ENCODE results near the gene SH2B3.
"Not testable (repeated sequence)": the region's sequence is repeated elsewhere in the genome, so short reads cannot be mapped to it uniquely, and the experiment has no call there.

Gene SH2B3

GRCh38 chr12:111387747-111388323 lies 17.9 kb upstream of the SH2B3 start:
- DNase-seq: no peak

DNA sequence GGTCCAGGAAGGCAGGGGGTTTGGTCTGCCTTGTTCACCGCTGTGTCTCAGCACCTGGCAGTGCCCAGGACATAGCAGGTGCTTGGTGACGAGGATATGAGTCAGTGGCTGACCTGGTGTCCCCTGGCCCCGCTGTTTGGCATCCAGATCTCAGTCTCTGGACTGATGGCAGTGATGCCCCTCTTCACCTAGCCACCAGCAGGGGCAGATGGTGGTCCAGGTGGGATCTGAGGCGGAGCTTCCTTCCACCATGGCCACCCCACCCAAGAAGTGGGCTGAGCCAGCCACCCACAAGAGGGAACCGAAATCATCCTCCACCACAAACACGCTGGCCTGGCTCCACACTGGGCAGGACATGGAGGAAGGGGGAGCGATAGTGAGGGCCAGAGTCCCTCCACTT lies 16.1 kb upstream of the SH2B3 start:
- DNase-seq: no peak

DNA sequence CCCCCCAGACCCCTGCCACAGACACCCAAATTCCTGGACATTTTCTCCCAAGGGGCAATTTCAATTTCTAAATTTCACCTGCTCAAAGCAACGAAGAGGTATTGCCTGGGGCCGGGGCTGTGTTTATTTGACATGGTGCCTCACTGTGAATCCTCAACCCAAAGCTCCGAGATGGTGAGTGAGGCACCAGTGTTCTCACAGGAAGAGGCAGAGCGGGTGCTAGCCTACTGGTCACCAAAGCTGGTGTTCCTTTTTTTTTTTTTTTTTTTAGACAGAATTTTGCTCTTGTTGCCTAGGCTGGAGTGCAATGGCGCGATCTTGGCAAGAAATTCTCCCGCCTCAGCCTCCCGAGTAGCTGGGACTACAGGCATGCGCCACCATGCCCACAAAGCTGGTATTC lies 14.8 kb upstream of the SH2B3 start:
- DNase-seq: no peak

DNA sequence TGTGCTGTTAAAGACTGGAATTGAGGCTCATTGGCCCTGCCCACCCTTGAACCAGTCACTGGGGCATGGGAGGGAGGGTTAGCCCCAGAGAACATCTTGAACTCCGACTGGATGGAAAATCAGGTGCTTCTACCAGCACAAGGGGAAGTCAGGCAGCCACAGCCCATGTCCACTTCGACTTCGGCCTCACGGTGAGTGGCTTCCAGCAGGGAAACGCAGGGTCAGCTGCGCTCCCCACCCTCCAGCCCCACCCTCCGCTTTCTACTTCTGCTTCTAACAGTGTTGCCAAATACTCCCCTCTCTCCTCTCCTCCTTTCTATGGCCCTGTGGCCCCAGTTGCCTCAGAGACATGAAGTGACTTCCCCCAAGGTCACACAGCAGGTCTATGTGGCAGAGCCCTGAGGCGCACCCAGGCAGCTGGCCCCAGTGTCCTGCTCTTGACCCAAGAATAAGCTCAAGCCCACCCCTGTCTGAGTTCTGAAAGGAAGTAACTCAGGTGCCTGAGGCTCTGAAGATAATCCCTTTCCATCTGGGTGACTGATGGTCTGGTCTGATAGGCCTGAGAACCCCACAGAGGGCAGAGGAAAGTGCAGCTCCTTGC lies 11.9 kb upstream of the SH2B3 start:
- DNase-seq: no peak

DNA sequence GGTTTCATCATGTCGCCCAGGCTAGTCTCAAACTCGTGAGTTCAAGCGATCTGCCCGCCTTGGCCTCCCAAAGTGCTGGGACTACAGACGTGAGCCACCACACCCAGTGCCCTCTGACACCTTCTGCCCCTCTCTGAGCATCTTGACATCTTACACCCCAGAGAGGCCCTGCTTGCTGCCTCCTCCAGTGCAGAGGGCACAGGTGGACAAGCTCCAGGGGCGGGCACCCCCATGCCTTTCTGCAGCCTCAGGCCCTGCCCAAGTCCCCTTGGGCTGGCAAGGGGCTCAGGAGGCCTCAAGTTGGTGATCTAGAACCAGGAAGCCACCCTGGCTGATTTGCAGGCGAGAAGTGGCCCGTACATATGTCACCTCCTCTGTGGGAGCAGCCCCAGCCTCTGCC lies 11.2 kb upstream of the SH2B3 start:
- DNase-seq: no peak

GRCh38 chr12:111395336-111396187 lies 10.2 kb upstream of the SH2B3 start:
- DNase-seq: no peak

DNA sequence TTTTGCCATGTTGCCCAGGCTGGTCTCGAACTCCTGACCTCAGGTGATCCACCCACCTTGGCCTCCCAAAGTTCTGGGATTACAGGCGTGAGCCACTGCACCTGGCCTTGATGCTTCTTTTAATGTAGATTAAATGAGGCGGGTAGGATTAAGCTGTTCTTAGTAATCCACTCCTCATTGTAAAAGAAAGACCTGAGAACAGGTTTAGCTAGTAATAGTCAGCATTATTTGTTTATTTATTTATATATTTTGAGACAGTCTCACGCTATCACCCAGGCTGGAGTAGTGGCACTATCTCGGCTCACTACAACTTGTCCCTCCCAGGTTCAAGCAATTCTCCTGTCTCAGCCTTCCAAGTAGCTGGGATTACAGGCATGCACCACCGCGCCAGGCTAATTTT lies 9.5 kb upstream of the SH2B3 start:
- not testable (repeated sequence) for DNase-seq

- peak; percentile 86 to 96 for DNase-seq
These were observed 8.8 kb upstream of the SH2B3 start for GRCh38 chr12:111396726-111397445.

DNA sequence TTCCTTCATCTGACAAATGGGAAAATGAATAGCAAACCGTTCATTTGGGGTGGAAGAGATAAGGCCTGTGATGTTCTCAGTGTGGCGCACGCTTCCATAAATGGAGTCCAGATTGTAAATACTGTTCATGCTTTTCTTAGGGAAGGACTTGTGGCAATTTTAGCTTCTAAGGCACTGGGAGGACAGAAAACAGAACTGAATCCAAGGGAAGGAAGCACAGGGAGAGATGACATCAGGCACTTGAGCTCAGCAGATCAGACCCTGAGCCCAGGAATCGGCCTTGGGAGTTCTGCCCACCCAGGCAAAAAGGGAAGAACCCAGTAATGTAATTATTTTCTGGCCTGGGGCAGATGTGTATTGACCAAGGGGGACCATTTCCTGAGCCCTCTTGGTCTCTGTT lies 7.2 kb upstream of the SH2B3 start:
- DNase-seq: no peak

GRCh38 chr12:111399741-111400404 lies 5.8 kb upstream of the SH2B3 start:
- not testable (repeated sequence) for DNase-seq

DNA sequence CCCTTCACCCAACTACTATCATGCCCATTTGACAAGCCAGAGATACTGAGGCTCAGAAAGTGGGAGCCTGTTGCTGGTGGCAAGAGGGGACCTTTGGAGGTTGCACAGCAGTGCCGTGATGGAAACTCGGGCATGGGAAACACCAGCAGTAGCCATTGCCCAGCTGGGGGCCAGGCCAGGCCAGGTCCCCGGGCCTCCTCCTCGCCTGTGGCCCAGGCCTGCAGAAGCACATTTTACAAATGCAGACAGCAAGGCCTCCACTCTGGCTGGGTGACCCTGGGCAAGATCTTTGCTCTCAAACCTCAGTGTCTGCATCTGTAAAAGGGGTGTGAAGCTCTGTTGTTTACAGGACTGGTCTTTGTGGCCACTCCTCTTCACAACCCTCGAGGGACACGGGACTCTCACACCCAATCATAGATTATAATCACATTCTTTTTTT lies 4.5 kb upstream of the SH2B3 start:
- DNase-seq: no peak

DNA sequence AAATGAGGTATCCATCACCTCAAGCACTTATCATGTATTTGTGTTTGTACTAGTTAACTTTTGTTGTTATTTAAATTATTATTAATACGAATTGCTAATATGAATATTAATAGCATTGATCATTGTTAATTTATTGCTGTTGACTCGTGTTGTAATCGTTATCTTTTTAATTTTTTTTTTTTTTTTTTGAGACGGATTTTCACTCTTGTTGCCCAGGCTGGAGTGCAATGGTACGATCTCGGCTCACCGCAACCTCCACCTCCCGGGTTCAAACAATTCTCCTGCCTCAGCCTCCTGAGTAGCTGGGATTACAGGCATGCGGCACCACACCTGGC lies 3.3 kb upstream of the SH2B3 start:
- DNase-seq: not testable (repeated sequence)

GRCh38 chr12:111404362-111405148 lies 1.2 kb upstream of the SH2B3 start:
- peak; percentile 64 to 67 for DNase-seq

DNA sequence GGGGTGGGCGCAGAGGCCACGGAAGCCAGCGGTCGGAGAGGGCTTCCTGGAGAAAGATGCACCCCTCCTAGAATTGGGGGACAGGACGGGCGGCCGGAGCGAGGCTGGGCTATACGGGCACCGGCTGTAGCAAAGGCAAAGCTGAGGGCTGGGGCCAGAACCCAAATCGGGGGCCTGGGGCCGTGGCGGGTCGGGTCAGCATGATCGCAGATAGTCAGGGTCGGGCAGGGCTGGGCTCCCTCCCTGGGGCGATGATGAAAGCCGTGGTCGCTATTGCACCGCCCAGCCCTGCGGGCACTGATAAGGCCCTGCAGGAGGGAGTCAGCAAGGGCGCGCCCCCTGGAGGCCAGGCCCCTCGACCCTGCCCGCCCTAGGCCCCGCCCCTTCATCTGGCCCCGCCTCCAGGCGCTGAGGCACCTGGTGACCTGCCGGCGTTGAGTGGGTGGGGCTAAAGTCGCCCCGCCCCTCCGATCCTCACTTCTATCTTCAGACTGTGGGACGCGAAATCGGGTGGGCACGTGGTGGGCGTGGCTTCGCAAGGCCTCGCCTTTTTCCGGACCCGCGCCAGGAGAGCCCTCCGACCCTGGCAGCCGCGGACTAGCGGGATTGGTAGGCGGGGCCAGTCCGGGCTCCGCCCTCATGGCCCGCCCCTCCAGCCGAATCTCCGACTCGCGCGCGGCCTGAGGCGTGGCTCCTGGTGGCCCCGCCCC lies 419 bp upstream of the SH2B3 start:
- DNase-seq: peak; percentile 98 to 100

DNA sequence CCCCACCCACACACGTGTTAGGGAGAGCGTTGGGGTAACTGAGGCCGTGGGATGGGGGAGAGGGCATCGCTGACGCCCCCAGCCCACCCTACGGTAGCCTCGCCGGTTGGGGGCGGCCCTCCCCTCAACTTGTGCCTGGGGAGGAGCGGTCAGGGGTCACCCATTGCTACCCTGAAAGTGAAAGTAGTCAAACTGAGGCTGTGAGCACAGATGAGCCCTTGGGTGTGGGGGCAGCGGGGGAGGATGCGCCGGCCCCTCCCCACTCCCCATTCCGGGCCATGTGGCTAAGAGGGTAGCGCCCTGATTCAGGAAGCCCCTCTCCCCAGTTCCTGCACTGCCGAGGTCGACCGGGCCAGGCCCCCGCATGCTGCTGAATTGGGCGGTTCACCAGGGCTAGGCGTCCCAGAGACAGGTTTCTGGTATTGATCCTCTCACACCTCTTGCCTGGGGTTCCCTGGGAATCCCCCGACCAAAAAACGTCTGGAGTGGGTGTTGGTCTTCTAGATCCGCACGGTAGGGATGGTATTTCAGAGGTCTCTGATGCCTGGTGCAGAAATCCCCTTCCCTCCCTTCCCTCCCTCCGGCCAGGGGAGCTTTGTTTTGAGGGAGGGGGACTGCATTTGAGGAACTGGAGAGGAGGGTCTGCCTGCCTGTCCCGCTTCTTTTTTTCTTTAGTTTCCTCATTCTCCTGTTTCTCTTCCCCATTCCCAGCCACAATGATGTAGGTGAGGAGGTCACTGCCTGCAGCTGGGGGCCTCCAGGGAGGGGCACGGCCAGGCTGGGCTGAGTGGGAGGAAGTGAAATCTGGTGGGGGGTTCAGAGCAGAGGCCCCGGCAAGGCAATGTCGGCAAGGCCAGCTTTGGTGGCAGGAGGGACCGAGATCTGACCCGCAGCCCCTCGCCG lies 1.0 kb downstream of the SH2B3 start:
- DNase-seq: peak in 1 of 2 donors; percentile 44

DNA sequence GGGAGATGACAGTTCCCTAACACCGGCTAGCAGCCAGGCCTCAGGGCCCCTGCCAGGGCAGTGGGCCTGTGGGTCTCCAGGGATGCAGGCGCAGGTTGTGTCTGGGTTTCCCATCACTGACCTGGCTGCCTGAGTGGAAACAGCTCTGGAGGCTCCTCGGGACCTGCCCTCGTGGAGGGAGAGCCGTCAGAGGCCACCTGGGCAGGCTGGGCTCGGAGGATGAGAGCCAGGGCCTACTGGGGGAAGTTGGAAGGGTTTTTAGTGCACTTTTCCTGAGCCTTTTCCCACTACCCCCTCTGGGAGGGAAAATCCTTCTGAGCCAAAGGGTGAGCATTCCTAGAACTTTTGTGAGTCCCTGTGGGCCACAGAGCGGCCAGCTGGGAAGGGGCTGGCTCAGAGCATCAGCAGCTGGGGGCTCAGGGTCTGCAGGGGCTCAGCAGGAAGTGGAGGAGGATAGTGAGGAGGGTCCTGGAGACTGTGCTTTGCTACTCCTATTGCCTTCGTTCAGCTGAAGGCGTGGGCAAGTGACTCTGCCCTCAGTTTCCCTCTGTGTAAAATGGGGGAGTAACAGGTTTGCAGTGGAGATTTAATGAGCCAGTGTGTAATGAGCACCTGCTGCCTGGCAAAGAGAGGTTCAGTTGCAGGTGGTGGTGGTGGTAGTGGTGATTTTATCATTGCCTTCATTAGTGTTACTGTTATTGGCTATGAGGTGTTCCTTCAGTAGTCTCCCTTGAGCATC lies 1.8 kb downstream of the SH2B3 start:
- DNase-seq: no peak

DNA sequence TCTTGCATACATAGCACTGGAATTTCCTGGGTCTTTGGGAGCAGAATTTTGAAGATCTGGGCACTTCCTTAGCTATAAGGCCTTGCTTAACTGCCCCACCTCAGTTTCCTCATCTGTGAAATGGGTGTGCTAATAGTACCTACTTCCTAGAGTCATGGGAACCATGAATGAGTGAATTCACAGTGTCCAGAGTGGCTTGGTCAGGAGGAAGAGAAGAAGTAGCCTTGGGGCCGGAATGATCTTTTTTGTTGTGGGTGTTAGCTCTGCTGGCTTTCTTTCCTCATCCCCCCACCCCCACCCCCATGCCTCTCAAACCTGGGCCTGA lies 2.4 kb downstream of the SH2B3 start:
- DNase-seq: no peak

GRCh38 chr12:111408686-111409402 lies 3.1 kb downstream of the SH2B3 start:
- no peak for DNase-seq

GRCh38 chr12:111409403-111409779 lies 3.7 kb downstream of the SH2B3 start:
- no peak for DNase-seq
